Heart left ventricle (tissue), 16 donors: ENCODE measurements around the gene HERC4. TPM values are rescaled to one million over a fixed set of nuclear protein-coding genes. Genes with fewer than 3 reads are reported as not detected.

ENCODE experiments used
- ATAC-seq, 4 donors: fragments of 200-7000 bp; cut with Tn5 transposase; one replicate each; pipeline ENCODE4 v1.9.1; 2020 to 2022; ENCODE audit warnings: moderate library complexity in 4 of 4, mild to moderate bottlenecking in 3 of 4, moderate number of reproducible peaks in 1 of 4
- DNase-seq, 5 donors: peaks; one replicate each; pipeline ENCODE4 v3.0.0-alpha.2; 2020
- H3K27ac ChIP-seq, 12 donors: fragments of 200-600 bp; sonication (generic) in 4 of 12; one replicate each; pipeline versions ENCODE4 v1.5.0 to v1.8.0; 2016 to 2022; ENCODE audit warnings: mild to moderate bottlenecking in 2 of 12
- H3K27me3 ChIP-seq, 9 donors: fragments of 200-600 bp; sonication (generic) in 2 of 9; one replicate each; pipeline versions ENCODE4 v1.5.1 to v1.8.0; 2016 to 2022; ENCODE audit warnings: mild to moderate bottlenecking in 3 of 9
- H3K36me3 ChIP-seq, 9 donors: fragments of 200-600 bp; sonication (generic) in 2 of 9; one replicate each; pipeline versions ENCODE4 v1.5.0 to v1.8.0; 2018 to 2022; ENCODE audit warnings: mild to moderate bottlenecking in 2 of 9
- H3K4me1 ChIP-seq, 12 donors: fragments of 200-600 bp; sonication (generic) in 4 of 12; one replicate each; pipeline versions ENCODE4 v1.5.0 to v1.8.0; 2016 to 2022; ENCODE audit warnings: mild to moderate bottlenecking in 3 of 12
- H3K4me3 ChIP-seq, 12 donors: fragments of 200-600 bp; sonication (generic) in 4 of 12; one replicate each; pipeline versions ENCODE4 v1.5.0 to v1.8.0; 2017 to 2022; ENCODE audit warnings: mild to moderate bottlenecking in 9 of 12, moderate library complexity in 4 of 12
- H3K9me3 ChIP-seq, 12 donors: fragments of 200-600 bp; sonication (generic) in 4 of 12; one replicate each; pipeline versions ENCODE4 v1.5.0 to v1.8.0; 2016 to 2022; ENCODE audit warnings: mild to moderate bottlenecking in 1 of 12
- CTCF ChIP-seq, 12 donors: fragments of 200-600 bp; sonication (generic) in 4 of 12; IDR thresholded peaks; one replicate each; pipeline versions ENCODE4 v1.5.0 to v1.8.0; 2018 to 2022; ENCODE audit warnings: antibody characterized with exemption in 12 of 12, mild to moderate bottlenecking in 5 of 12
- POLR2A ChIP-seq, 2 donors: fragments of 450-650 bp; IDR thresholded peaks; one replicate each; pipeline ENCODE4 v1.6.1; 2017; ENCODE audit warnings: antibody characterized with exemption in 2 of 2, mild to moderate bottlenecking in 2 of 2, moderate library complexity in 2 of 2
- WGBS, 4 donors: extraction: QIAGEN DNeasy Blood & Tissue Kit in 2 of 4; methylation state at CpG; one replicate each; pipeline versions ENCODE4 v1.1.5 to v1.1.7; 2013 to 2018; 5-methylcytosine and 5-hydroxymethylcytosine counted together
- intact Hi-C, 10 donors: fragments of 100-400 bp; cut with DNase I; formaldehyde crosslinking; loops; one replicate each; pipeline versions ENCODE4 v1.11.1 to v1.14.2; 2022
- polyA plus RNA-seq, 2 donors: library from polyadenylated mRNA; stranded (reverse); fragments of 200-250 nt; gene quantifications; one replicate each; pipeline ENCODE4 v1.2.3, GENCODE V29; 2013
- total RNA-seq, 9 donors: library from RNA; depleted of rRNA in 2 of 9; stranded (reverse); fragments of >200 nt in 2 of 9; fragmentation: NEBNext Ultra II Directional in 3 of 9; extraction: Animal tissue kit (Norgen Biotek cat#: 25700) in 3 of 9; gene quantifications; one replicate each; pipeline versions ENCODE4 v1.1.0 to v1.2.4, GENCODE V29; 2016 to 2023
- donor health status: ischemic (EF 13 %, LVEDD 7.1; RV severe dilation, severe dysfunction).
- donor health status: healthy with polysubstance abuse.
- donor health status: DM: no; HTN: yes; CAD: no.
- donor health status: DM: no; HTN: no; CAD: no.
- donor health status: ischemic (EF 25% LVEDD 6.9; RV normal size, moderate dysfunction).
- donor health status: ischemic (EF 25% LVEDD 5.7; RV mildly dilated, moderate dysfunction).
- donor health status: healthy.
- donor health status: DM: yes; HTN: yes; CAD: no.
- donor health status: ischemic (EF 35%, LVEDD 5.7; RV mildly dilated, moderate dysfunction).
- donor health status: nonischemic (EF 11% LVEDD 7.7; RV severe dilation, severe dysfunction).
- donor health status: DM: yes; HTN: yes; CAD: no.
- donor health status: PGD.
- donor health status: ischemic (EF 29% LVEDD 5.4; RV normal size, mild dysfunction).
- donor health status: nonischemic (EF 23%, LVEDD 6.1; RV moderate dilation, normal function).

HERC4 gene
- total and polyA plus RNA-seq, 11 donors, result 11.7 to 39.4 (median 29.3) TPM

DNA sequence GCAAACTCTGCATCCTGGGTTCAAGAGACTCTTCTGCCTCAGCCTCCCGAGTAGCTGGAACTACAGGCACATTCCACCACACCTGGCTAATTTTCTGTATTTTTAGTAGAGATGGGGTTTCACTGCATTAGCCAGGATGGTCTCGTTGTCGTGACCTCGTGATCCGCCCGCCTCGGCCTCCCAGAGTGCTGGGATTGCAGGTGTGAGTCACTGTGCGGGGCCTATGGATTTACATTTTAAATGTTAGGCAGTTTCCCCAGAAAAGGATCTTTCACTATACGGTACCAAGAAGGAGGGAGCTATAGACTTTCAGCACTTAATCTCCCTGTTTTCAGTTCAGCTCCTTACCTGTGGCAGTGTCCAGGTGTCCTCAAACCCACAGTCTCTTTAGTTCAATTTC lies 139.9 kb downstream of the HERC4 start:
- peaks cover 0 to 99% (median 93%) of the 10 kb centered on the region in 9 donors for H3K36me3 ChIP-seq
- H3K27me3 ChIP-seq, result no peaks in the 10 kb centered on the region
- DNase-seq (no peak), ATAC-seq (no peak)
- no peaks in the 10 kb centered on the region for H3K9me3 ChIP-seq
- H3K4me3 ChIP-seq, result no peak overlapping the region
- 96 to 97% (median 97%) methylated on average over 9 of the region's 9 CpGs for WGBS, 4 donors
- TF ChIP-seq POLR2A (IDR thresholded peaks at IDR 0.05) (no peak), CTCF (IDR thresholded peaks at IDR 0.05) (no peak)
- no peak overlapping the region for H3K27ac ChIP-seq
- peaks cover 0 to 3% (median 0%) of the 10 kb centered on the region in 12 donors for H3K4me1 ChIP-seq
- intact Hi-C loops, result no loop called here

DNA sequence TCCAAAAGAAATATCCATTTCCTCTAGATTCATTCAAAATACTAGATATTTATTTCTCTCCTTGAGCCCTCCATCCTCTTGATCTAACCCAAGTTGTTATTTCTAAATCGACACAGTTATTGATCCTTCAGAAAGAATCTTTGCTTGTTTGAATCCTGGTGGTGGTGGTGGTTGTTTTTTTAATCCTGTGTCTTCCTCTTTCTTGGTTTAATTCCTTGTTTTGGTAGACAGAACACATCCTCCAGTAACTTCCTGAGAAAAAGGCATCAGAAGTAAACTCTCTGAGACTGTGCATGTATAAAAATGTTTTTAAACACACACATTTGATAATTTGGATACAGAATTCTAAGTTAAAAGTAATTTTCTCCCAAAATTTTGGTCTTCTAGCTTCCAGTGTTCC lies 140.7 kb downstream of the HERC4 start:
- H3K4me3 ChIP-seq, result no peak overlapping the region
- peaks cover 0 to 3% (median 0%) of the 10 kb centered on the region in 12 donors for H3K4me1 ChIP-seq
- peak overlapping the region in 1 of 12 donors; percentile 65 for H3K27ac ChIP-seq
- H3K27me3 ChIP-seq, result no peaks in the 10 kb centered on the region
- ATAC-seq (no peak), DNase-seq (no peak)
- intact Hi-C loops, result no loop called here
- no peak for TF ChIP-seq POLR2A (IDR thresholded peaks at IDR 0.05)
- TF ChIP-seq CTCF (IDR thresholded peaks at IDR 0.05), result no peak
- H3K9me3 ChIP-seq, result no peaks in the 10 kb centered on the region
- 79 to 92% (median 85%) methylated on average over 1 of the region's 1 CpG for WGBS, 4 donors
- H3K36me3 ChIP-seq, result peaks cover 0 to 99% (median 94%) of the 10 kb centered on the region in 9 donors

DNA sequence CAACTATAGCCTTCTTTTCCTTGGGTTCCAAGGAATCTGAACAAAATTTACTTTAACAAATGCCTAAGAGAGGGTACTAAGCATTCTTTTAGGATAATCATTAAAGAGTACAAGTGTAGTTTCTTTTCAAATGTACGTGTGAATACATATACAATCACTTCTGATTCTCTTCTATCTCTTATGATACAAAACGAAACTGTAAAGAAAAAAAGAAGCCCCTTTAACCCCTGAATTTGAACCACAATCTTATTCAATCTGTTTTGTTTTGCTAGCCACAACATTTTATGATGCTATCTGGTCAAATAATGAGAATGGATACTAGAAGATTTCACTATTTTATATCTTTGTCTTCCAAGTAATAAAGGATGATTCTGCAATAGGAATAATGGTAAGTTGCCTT lies 141.9 kb downstream of the HERC4 start:
- DNase-seq, result no peak
- no peak overlapping the region for H3K4me3 ChIP-seq
- no peak overlapping the region for H3K27ac ChIP-seq
- H3K4me1 ChIP-seq, result peaks cover 0 to 3% (median 0%) of the 10 kb centered on the region in 12 donors
- H3K36me3 ChIP-seq, result peaks cover 0 to 98% (median 92%) of the 10 kb centered on the region in 9 donors
- no peaks in the 10 kb centered on the region for H3K27me3 ChIP-seq
- no peaks in the 10 kb centered on the region for H3K9me3 ChIP-seq
- WGBS, 4 donors, result 92 to 94% (median 92%) methylated on average over 2 of the region's 2 CpGs
- TF ChIP-seq POLR2A (IDR thresholded peaks at IDR 0.05) (no peak), CTCF (IDR thresholded peaks at IDR 0.05) (no peak)
- intact Hi-C loops, result no loop called here
- ATAC-seq, result no peak

- Histone ChIP-seq H3K4me1 (no peaks in the 10 kb centered on the region), H3K36me3 (peaks cover 0 to 97% (median 82%) of the 10 kb centered on the region in 9 donors), H3K9me3 (no peaks in the 10 kb centered on the region), H3K4me3 (no peak overlapping the region), H3K27ac (no peak overlapping the region), H3K27me3 (no peaks in the 10 kb centered on the region)
- ATAC-seq (no peak), DNase-seq (no peak)
- TF ChIP-seq POLR2A (IDR thresholded peaks at IDR 0.05), result no peak
- no peak for TF ChIP-seq CTCF (IDR thresholded peaks at IDR 0.05)
- intact Hi-C loops, result no loop called here
- 97 to 100% (median 98%) methylated on average over 1 of the region's 1 CpG for WGBS, 4 donors
Measured at GRCh38 chr10:67926951-67927350, 148.1 kb downstream of the HERC4 start.
